GM23338 (cell line): ENCODE data around the gene TBC1D9.

Experiments
- CTCF ChIP-seq, 2 experiments: fragments of 200-600 bp in 1 of 2; sonication (generic) in 1 of 2; conservative IDR thresholded peaks; 2 replicates each; pipeline versions ENCODE4 v1.5.1 to v1.6.1; 2016 to 2017; ENCODE audit warnings: antibody characterized with exemption in 2 of 2, low read depth in 2 of 2, mild to moderate bottlenecking in 2 of 2, moderate library complexity in 1 of 2
- JUNB ChIP-seq: IDR thresholded peaks from one replicate; pipeline ENCODE4 v1.6.1; 2016; ENCODE audit warnings: antibody characterized with exemption; ENCODE audit not compliant: unreplicated experiment
- POLR2AphosphoS5 ChIP-seq: IDR thresholded peaks from 2 replicates; pipeline ENCODE4 v1.6.1; 2016; ENCODE audit warnings: antibody characterized with exemption, low read depth

GRCh38 chr4:140645196-140645595 lies 111.0 kb downstream of the TBC1D9 start:
- no peak for TF ChIP-seq CTCF (conservative IDR thresholded peaks at IDR 0.05; ENCODE audit: low read depth in 2 of 2)
- no peak for TF ChIP-seq POLR2AphosphoS5
- TF ChIP-seq JUNB, result no peak
